Gastrocnemius medialis (tissue), 4 donors: ENCODE measurements around the gene SND1.

ENCODE experiments used
- POLR2A ChIP-seq, 2 donors: fragments of 450-650 bp; IDR thresholded peaks; one replicate each; pipeline ENCODE4 v1.6.1; 2017; ENCODE audit warnings: antibody characterized with exemption in 2 of 2, mild to moderate bottlenecking in 2 of 2, moderate library complexity in 2 of 2
- TF ChIP-seq, protein P1 (sequence below), 5 experiments: fragments of 450-650 bp in 3 of 5; fragments of 200-600 bp in 2 of 5; sonication (generic) in 2 of 5; IDR thresholded peaks in 4 of 5; conservative IDR thresholded peaks in 1 of 5; 1 replicate in 4 of 5; 2 replicates in 1 of 5; pipeline ENCODE4 v1.5.1; 2016 to 2019; ENCODE audit warnings: antibody characterized with exemption in 5 of 5, mild to moderate bottlenecking in 3 of 5, moderate library complexity in 3 of 5

DNA sequence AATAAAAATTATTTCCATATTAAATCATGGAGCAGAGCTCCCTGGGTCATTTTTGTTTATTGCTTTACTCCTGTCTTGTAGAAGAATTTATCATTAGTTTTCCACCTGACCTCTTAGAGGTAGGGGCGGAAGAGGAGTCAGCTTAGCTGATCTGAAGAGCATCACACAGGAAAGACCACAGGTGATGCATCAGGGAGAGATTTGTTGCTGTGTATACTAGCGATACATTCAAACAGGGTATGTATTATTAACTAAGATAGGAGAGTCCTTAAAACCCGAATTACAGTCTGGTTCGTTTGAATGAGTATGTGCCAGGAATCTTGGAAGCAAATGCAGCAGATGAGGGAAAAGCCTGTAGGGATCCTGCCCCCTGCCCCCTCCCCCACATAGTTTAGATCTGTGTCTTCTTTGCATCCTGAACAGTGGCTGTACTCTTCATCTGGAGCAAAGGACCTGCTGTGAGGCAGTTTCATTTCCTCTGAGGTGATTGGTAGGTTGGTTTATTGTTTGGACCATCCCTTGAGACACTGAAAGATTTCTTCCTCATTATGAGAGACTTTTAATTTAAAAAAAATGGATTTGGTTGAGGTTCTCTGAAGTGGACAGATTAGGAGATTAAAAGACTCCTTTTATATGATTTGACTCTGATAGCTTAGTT, 177.0 kb downstream of the SND1 start:
- TF ChIP-seq, protein P1, sequence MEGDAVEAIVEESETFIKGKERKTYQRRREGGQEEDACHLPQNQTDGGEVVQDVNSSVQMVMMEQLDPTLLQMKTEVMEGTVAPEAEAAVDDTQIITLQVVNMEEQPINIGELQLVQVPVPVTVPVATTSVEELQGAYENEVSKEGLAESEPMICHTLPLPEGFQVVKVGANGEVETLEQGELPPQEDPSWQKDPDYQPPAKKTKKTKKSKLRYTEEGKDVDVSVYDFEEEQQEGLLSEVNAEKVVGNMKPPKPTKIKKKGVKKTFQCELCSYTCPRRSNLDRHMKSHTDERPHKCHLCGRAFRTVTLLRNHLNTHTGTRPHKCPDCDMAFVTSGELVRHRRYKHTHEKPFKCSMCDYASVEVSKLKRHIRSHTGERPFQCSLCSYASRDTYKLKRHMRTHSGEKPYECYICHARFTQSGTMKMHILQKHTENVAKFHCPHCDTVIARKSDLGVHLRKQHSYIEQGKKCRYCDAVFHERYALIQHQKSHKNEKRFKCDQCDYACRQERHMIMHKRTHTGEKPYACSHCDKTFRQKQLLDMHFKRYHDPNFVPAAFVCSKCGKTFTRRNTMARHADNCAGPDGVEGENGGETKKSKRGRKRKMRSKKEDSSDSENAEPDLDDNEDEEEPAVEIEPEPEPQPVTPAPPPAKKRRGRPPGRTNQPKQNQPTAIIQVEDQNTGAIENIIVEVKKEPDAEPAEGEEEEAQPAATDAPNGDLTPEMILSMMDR (IDR thresholded peaks at IDR 0.05 in 4 of 5, conservative IDR thresholded peaks at IDR 0.05 in 1 of 5) = no peak
- no peak for TF ChIP-seq POLR2A (IDR thresholded peaks at IDR 0.05)
